ENCODE results near the gene CALHM2.

Gene CALHM2

DNA sequence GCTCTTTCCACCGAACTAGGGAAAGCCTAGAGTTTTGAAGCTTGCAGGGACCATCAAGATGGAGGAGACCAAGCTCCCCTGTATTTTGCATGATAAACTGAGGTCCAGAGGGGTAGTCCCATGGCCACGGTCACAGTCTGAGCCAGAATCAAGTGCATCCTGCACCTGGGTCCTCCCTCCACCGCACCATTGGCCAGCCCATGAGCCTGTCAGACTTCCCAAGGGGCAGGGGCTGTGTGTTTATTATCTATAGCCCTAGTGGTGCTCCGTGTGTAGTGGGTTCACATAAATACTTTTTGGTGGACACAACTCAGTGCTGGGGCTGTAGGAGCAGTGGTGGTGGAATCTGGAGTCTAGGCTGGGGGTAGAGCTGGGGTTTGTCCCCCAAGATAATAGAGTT is 23.3 kb upstream of the CALHM2 start:
- no peak for DNase-seq

DNA sequence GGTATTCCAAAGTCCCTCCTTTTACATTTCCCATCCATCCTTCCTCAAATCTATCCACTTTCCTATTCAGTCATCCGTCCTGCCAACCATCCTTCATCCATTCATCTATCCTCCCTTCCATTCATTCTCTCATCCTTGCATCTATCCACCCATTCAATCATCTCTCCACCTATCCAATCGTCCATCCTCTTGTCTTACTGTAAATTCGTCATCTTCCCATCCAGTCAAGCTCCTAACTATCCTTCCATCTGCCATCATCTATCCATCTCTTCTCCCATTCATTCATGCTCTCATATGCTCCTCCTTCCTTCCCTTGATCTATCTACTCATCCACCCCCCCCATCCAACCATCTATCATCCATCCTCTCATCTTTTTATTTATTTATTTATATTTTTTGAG is 21.9 kb upstream of the CALHM2 start:
- DNase-seq = no peak

DNA sequence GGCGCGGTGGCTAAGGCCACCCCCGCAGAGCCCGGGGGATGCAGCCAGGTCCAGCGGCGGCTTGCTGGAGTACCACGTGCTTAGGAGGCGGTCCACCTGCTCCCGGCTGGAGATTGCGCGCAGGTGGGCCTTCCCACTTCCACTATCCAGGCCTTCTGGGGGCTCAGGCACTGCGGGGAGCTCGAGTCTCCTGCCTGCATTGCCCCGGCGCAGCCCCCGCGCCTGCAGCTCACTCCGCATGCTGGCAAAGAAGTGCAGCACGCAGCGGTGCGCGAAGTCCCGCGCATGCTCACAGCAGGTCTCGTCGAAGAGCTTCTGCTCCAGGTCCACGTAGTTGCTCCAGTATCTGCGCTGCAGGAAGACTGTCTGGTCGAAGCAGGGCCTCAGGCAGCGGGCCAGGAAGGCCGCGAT is 21.1 kb upstream of the CALHM2 start:
- DNase-seq = no peak

DNA sequence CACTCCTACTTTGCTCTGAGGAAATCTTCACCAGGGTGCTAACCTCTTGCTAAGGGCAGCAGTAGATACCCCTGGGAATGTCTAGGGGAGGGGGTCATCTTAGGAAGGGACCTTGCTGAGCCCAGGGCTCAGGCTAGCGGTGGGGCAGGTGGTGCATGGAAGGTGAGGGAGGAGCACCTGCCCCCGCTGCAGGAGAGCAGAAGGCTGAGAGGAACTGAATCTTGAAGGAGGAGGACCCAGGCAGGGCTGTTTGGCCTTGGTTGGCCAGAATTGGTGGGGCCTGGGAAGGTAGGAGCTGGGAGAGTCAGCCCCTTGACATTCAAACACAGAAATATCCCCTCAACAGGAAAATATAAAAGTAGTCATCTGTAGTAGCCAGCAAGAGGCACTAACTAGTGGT is 19.8 kb upstream of the CALHM2 start:
- DNase-seq = no peak

- DNase-seq = peak; percentile 67
These were observed 18.8 kb upstream of the CALHM2 start for GRCh38 chr10:103470761-103471653.

DNA sequence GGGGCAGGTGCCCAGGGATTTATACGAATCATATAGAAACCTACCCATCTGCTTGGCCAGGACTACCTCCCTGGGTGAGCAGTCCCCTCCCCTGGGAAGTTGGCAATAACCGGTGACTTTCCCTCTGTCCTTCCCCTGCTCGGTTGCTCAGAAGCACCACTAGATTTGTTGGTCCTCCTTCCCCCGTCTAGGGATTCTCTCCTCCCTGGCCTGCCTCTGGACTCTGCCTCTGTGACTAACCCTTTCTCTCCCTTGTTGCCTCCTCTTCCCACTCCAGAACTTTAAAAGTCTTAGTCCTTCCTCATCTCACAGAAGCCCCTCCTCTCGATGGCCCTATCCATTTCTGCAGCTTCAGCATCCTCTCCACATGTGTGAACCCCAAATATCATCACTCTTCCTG is 17.0 kb upstream of the CALHM2 start:
- DNase-seq = no peak

- no peak for DNase-seq
These were observed 15.2 kb upstream of the CALHM2 start for GRCh38 chr10:103467406-103467805.

- no peak for DNase-seq
These were observed 14.6 kb upstream of the CALHM2 start for GRCh38 chr10:103466734-103467133.

DNA sequence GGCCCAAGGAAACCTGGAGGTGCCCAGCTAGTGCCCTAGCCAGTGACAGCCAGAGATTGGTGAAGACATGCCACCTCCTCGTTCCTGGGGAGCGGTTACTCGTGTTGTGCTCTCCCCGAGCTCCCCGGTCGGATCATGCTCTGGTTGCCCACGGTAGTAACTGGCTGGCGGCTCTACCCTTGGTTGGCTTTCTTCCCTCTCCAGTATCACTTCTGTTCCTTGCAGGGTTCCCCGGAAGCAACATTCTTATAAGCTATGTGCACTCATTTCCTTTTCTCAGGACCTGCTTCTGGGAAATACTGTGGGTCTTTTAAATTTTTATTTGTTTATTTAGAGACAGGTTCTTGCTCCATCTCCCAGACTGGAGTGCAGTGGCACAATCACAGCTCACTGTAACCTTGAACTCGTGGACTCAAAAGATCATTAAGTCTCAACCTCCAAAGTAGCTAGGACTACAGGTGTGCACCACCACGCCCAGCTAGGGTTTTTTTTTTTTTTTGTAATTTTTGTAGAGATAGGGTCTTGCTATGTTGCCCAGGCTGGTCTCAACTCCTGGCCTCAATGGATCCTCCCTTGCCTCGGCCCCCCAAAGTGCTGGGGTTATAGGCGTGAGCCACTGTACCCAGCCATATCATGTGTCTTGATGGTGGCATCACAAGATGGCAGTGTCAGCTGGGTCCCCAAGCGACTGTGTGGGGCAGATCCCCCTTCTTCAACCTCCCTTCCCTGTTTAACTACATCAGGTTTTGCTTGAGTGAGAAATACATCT is 13.4 kb upstream of the CALHM2 start:
- DNase-seq = no peak

GRCh38 chr10:103463499-103463898 is 11.3 kb upstream of the CALHM2 start:
- DNase-seq = no peak

GRCh38 chr10:103459615-103460014 is 7.4 kb upstream of the CALHM2 start:
- no peak for DNase-seq

DNA sequence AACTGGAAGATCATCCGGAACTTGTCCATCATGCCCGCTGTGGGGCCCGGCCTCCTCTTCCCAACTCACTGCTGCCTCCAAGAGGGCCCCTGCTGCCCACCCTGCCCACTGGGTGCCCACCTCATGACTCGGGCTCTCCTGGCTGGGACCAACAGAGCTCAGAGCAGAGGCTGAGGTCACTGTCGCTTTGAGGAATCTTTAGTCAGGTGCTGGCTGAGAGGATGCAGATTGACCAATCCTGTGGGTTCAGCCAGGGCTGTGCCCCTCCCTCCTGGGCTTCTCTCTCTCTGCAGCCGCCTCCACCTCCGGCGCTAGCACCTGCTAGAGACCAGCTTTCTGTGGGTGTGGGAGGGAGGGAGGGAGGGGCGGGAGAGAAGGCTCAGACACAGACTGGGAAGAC is 6.5 kb upstream of the CALHM2 start, which contains the start of gene CALHM1:
Gene CALHM1, minus strand, starts transcription at position 181 of the 400 bp plus-strand sequence. Its CDS starts 149 bp downstream, at position 32.
- no peak for DNase-seq

DNA sequence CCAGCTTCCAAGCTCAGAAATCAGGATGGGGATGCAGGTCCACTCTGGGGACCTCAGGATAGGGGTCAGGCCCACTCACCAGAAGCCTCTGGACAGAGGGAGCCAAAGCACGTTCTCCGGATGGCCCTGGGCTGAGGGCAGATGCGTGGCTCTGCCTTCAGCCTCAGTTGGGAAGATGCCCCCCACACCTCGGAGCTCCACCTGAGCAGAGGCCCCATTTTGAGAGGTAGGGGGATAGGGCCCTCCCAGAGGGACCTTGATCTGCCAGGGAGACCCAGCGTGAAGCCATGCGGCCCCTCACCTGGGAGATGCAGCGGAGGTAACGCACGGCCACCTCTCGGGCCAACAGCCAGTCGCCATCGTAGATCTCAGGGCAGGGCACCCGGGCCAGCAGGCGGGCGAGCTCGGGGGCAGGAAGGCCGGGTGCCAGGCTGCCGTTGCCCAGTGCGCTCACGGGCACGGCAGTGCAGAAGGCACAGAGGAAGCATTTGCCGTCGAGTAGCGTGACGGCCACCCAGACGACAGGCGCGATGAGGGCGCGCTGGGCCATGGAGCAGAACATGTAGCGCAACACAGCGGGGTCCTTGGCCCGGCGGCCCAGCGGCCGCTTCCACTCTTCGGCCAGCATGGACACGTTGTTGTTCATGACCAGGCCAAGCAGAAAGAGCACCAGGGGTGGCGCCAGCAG is 5.9 kb upstream of the CALHM2 start:
- DNase-seq = no peak

DNA sequence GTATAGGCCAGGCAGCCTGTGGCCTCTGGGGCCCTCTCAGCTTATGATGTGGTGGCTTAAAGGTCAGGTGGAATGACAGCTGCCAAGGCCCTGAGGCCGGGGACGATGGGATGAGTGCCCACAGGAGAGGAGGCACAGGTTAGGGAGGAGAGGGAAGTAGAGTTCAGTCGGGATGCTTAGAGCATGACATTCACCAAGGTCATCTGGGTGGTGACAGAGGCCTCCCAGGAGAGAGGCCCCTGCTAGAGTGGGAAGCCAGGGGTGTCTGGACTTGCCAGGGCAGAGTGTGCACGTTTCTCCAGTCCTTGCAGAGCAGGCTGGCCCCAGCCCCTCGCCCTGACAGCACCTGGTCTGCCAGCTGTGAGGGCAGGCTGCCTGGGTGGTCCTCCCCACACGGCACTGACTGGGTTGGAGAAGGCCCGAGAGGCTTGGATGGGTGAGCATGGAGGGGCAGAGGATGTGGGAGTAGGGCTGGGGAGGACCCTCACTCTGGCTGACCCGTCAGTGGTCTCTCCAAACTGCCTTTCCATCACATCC is 5.1 kb upstream of the CALHM2 start:
- no peak for DNase-seq

DNA sequence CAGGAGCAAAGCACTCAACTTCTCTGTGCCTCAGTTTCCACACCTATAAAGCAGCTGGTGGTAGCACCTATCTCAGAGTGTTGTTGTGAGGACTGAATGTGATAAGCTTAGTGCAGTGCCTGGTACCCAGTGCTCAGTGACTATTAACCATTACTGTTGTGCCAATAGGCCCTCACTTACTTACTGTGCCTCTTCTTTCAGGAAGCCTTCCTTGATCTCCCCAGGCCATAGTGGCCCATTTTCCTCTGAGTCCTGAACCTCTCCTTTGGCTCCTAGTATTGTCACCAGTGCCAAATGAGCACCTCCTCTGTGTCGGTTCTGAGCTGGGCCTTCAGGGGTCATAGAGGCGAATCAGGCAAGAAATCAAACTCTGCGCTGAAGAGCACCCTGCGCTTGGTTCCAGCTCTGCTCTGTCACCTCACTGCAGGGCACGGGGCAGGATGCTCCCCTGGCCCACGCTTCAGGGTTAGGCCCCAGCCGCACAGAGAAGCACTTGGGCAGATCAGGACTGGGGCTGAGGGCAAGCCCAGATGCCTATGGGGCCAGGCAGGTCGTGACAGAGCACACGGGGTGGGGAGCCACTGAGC is 4.0 kb upstream of the CALHM2 start:
- no peak for DNase-seq

- no peak for DNase-seq
These were observed 3.1 kb upstream of the CALHM2 start for GRCh38 chr10:103455235-103455634.

DNA sequence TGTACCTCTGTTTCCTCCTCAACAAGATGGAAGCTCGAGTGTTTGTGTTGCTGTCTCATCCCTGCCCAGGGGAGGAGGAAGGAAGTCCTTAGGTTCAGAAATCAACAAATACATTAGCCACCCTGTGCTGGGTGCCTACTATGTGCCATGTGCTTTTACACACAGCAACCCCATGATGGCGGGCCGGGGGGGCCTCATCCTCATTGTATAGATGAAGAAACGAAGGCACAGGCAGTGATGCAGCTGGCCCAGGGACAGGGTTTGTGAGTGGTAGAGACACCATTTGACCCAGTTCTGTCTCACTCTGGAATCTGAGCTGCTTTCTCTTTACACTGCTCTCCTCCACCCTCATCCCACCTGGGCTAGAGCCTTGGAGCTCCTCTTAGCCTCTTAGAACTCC is 1.9 kb upstream of the CALHM2 start:
- no peak for DNase-seq

DNA sequence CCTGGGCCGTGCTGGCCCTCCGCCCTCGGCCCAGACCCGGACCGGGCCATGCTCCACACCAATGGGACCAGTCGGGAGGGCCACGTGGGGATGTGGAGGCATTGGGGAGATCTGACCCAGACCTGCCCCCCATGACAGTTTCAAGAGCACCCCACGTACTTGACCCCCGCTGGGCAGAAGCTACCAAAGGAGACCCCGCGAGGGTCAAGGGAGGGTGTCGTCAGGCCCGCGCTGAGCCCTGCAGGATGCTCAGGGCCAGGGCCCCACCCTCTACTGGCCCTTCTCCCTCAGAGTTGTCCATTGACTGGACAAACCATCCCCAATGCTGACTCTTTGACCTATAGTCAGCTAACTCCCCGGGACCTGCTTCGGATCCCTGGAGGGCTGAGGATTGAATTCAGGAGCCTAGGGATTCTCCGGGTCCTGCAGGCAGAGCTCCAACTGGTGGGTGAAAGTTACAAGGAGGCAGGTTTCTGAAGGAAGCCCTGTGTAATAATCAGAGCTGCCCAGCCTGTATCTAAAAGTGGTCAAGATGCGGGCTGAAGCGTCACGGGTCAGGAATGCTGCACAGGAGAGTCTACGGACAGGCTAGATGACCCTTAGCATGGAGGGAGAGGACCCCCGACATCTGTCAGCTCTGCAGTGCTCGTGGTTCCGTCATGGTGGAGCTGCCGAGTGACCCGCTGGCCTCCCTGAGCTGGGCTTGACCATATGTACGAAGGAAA is 498 bp upstream of the CALHM2 start:
- DNase-seq = no peak

GRCh38 chr10:103451091-103451813 is 918 bp downstream of the CALHM2 start:
- peak; percentile 54 for DNase-seq

DNA sequence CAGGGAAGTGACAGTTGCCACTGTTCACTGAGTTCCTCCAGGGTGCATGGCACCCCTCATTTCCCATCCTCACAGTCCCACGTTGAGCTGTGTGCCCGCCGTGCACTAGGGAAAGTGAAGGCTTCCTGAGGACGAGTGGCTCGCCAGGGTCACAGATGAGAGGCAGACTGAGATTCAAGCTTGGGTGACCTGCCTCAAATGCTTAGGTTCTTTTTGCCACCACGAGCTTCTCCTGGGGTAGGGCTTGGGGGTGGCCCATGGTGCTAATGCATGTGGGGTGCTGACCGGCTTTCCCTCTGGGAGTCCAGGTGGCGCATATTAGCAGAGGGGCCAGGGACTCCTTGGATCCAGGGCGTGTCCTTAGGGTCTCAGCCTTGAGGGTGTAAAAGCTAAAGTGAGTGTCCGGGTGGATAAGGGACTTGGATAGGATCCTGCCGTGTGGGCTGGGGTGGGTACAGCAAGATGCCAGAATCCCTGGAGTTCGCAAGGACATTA is 1.9 kb downstream of the CALHM2 start:
- no peak for DNase-seq

All from central memory CD4-positive, alpha-beta T cell (primary cell).